C4-2B (cell line): ENCODE results near the gene LEMD1.

Experiments
- H3K27ac ChIP-seq: fragments of 450-650 bp; 2 replicates; pipeline ENCODE4 v1.5.1; 2017
- CTCF ChIP-seq: fragments of 450-650 bp; conservative IDR thresholded peaks from 2 replicates; pipeline ENCODE4 v1.5.1; 2017; ENCODE audit warnings: mild to moderate bottlenecking
- ZFX ChIP-seq: fragments of 450-650 bp; IDR thresholded peaks from 2 replicates; pipeline ENCODE4 v1.6.1; 2017

The LEMD1 gene

GRCh38 chr1:205450448-205450847 lies 28.6 kb upstream of the LEMD1 start:
- no peak for TF ChIP-seq ZFX

GRCh38 chr1:205449750-205450443 lies 28.0 kb upstream of the LEMD1 start:
- no peak overlapping the region for H3K27ac ChIP-seq
- TF ChIP-seq ZFX: no peak

More at GRCh38 chr1:205450448-205450847, 28.6 kb upstream of the LEMD1 start:
- H3K27ac ChIP-seq: no peak overlapping the region

- H3K27ac ChIP-seq: no peak overlapping the region
- TF ChIP-seq ZFX (no peak), CTCF (no peak)
These were observed 27.4 kb upstream of the LEMD1 start for GRCh38 chr1:205449254-205449749.

GRCh38 chr1:205448540-205449253 lies 26.8 kb upstream of the LEMD1 start:
- TF ChIP-seq ZFX (no peak), CTCF (no peak)
- no peak overlapping the region for H3K27ac ChIP-seq

GRCh38 chr1:205447457-205448341 lies 25.8 kb upstream of the LEMD1 start:
- H3K27ac ChIP-seq: no peak overlapping the region
- TF ChIP-seq CTCF (no peak), ZFX (no peak)

- no peak overlapping the region for H3K27ac ChIP-seq
- TF ChIP-seq CTCF: no peak
- no peak for TF ChIP-seq ZFX
These were observed 25.0 kb upstream of the LEMD1 start for GRCh38 chr1:205446828-205447227.

- no peak overlapping the region for H3K27ac ChIP-seq
- TF ChIP-seq ZFX: no peak
- TF ChIP-seq CTCF: no peak
These were observed 23.7 kb upstream of the LEMD1 start for GRCh38 chr1:205445646-205445935.
